ENCODE measurements around the gene GAS6.
A peak's percentile ranks its signal among the peaks of the same experiment; 100 is the strongest.
"Not testable (repeated sequence)": the region's sequence is repeated elsewhere in the genome, so short reads cannot be mapped to it uniquely, and the experiment has no call there.

Gene GAS6

DNA sequence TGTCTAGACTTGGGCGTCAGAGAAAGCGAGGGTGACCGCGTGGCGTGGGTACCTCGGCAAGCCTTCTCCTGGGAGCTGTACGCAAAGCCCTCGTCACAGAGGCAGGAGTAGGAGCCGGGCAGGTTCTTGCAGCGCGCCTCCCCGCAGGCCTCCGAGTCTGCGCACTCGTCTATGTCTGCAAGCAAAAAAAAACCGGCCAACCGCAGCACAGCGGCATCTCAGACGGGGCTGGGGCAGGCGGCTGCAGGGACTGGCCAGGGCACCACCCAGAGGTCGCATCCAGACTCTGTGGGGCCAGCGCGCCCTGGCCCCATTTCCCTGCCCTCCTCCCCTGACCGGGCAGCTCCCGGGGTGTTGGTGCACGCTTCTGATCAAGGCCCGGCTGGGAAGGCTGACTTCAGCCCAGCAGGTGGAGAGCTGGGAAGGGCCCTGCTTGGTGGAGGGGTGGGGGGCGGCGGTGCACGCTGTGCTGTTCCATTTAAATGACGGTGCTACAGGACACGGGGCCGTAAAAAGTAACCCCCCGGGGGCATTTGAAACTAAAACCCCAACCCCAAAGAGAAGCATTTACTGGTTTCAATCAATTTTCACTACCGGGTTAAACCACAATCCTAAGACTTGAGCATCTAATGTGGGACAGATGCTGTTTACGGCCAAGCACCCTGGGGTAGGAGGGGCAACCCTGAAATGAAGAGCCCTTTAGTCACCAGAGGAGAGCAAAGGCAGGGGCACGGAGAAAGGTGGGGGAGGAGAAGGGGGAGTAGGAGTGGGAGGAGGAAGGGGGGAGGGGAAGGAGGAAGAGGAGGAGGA, 28.2 kb downstream of the GAS6 start:
- DNase-seq: peak; percentile 76

DNA sequence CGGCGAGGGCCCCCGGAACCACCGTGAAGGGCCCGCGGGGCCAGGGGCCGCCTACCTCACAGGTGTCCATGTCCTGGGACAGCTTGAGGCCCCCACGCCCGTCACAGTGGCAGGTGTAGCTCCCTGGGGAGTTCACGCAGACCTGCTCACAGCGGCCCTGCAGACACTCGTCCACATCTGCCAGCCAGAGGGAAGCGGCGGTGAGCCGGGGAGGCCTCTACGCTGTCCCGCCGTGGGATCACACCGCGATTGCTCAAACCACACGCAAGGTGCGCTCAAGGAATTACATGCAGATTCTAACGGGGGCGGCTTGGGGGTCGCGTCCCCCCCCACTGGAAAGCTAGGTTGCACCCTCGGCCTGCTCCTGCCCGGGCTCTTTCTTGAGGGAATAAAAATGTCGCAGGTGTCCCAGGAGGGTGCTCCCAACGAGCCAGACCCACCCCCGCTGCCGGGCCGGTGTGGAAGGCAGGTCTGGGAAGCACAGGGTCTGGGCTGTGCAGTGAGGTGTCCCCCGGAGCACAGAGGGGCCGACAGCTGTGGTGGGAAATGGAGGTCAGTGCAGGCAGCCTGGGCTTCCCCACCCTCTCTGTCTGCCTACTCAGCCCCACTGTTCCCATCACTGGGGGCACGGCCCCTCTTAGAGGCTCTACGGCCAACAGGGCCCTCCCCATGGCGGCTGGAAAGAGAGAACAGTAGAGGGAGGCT, 29.2 kb downstream of the GAS6 start:
- DNase-seq: no peak

DNA sequence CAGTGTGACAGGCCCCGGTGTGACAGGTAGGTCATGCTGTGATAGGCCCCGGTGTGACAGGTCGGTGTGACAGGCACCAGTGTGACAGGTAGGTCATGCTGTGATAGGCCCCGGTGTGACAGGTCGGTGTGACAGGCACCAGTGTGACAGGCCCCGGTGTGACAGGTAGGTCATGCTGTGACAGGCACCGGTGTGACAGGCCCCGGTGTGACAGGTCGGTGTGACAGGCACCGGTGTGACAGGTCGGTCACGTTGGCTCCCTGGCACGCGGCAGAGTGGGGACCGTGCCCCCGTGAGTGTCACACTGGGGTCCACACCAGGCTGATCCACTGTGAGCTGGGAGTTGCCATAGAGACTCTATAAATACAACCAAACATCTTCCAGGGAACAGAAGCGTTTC, 29.9 kb downstream of the GAS6 start:
- DNase-seq: not testable (repeated sequence)

DNA sequence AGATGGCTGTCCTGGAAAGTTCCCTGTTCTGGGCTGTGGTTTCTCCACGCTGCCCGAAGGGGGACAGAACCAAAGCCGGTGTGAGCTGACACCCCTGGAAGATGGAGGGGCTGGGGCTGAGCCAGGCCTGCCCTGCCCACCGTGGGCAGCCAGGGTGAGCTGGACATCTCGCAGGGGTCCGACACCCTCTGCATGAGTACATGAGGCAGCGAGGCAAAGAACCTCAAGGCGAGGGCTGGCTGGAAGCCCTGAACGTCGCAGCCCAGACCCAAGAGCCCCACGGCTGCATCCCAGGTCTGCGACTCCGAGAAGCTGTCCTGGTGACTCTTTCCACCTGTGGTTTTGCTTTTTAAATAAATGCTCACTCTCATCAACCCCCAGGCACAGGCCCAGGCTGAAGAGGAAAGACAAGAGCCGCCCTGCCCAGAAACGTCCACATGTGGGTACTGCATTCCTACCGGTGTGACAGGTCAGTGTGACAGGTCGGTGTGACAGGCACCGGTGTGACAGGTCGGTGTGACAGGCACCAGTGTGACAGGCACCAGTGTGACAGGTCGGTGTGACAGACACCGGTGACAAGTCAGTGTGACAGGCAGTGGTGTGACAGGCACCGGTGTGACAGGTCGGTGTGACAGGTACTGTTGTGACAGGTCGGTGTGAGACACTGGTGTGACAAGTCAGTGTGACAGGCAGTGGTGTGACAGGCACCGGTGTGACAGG, 30.6 kb downstream of the GAS6 start:
- no peak for DNase-seq

DNA sequence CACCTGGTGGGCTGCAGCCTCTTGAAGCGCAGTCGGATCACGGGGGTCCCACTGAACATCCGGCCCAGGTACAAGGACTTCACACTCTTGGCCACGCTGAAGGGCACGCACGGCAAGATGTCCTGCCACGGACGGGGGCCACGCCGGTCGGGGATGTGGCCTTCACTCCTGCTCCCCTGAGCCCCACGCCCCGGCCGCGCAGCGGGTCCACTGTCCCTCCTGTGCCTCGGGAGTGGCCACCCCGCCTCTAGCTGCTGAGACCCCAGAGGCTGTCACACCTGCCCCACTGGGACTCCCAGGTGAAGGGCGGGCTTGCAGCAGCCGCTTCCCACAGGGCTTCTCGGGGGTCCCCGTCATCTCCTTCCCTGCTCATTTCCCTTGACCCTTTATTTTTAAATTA, 31.2 kb downstream of the GAS6 start:
- DNase-seq: no peak

DNA sequence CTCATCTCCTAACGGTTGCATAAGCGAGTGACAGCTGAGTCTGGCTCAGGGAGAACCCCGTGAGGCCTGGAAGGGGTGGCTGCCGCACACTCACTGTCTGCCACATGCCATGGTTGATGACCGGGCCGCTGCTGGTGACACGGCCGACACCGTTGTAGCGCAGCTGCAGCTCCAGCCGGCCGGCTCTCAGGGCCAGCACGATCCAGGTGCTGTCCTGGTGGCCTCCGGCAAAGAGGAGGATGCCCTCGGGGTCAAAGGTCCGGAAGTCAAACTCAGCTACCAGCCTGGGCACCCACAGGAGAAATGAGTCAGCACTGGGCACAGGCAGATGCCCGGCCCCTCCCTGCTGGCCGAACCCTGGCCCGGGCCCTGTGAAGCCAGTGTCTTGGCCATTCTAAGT, 31.7 kb downstream of the GAS6 start:
- no peak for DNase-seq

DNA sequence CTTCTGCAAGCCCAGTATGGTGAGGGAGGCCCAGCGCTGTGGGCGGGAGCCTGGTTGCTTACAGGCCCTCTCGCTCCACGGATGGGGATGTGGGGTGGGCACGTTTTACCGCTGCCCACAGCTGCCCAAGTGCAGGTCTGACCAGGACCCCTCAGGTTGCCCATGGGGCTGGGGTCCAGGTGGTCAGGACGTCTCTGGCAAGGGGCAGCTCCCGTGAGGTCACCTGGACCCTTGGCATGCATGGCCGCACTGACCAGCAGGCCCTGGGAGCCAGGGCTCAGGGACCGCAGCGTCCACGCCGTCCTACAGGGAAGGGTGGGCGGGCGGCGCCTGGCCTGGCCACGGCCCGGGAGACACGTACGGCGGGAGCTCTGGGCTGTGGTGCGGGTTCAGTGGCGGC, 32.8 kb downstream of the GAS6 start:
- DNase-seq: no peak

DNA sequence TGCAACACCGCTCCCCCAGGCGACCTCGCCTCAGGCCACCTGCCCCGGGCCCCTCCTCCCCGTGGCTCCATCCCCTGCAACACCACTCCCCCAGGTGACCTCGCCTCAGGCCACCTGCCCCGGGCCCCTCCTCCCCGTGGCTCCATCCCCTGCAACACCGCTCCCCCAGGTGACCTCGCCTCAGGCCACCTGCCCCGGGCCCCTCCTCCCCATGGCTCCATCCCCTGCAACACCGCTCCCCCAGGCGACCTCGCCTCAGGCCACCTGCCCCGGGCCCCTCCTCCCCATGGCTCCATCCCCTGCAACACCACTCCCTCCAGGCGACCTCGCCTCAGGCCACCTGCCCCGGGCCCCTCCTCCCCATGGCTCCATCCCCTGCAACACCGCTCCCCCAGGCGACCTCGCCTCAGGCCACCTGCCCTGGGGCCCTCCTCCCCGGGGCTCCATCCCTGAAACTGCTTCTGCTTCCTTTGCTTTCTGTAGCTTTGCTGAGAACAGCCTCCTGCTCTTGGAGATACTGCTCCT, 33.4 kb downstream of the GAS6 start:
- DNase-seq: not testable (repeated sequence)

DNA sequence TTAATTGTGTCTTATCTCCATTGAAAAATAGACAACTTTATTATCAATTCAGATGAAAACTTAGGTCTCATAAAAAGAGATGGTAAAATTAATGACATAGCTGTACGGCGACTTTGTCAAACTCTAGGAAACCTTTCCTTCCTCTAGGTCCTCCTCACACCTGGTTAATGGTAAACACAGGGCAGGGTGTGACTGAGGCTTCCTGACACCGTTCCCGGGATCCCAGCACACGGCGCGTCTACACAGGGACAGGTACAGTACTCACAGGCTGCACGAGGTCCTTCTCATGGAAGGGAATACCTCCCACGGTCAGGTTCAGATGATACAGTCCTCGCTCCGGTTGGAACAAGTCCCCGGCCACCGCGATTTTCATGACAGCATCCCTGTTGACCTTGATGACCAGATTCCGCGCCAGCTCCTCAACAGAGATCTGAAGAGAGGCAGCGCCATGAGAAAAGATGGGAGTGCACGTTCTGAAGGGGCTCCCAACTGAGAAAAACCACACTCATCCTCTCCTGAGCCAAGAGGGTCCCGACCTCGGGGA, 35.5 kb downstream of the GAS6 start:
- DNase-seq: no peak

DNA sequence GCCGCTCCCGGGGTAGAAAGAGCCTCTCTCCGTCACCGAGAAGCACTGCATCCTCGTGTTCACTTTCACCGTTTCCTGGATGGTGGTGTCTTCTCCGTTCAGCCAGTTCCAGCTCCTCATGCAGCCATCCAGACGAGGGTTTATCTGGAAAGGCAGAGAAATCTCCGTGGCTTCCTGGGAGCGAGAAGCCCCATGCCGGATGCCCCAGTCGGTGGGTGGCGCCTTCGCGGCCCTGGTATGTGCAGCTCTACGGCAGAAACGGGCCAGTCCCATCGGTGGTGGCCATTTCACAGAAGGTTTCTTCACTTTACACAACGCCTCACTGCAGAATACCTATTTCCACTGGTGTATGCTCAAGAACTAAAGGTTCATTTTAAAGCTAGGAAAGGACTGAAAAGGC, 36.9 kb downstream of the GAS6 start:
- no peak for DNase-seq

DNA sequence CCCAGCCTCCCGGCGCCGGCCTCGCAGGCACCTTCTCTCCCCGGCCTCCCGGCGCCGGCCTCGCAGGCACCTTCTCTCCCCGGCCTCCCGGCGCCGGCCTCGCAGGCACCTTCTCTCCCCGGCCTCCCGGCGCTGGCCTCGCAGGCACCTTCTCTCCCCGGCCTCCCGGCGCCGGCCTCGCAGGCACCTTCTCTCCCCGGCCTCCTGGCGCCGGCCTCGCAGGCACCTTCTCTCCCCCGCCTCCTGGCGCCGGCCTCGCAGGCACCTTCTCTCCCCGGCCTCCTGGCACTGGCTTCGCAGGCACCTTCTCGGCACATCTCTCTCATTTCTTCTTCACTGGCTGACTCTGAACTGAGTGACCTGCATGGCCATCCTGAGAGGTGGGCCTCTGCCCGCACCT, 37.4 kb downstream of the GAS6 start:
- not testable (repeated sequence) for DNase-seq

DNA sequence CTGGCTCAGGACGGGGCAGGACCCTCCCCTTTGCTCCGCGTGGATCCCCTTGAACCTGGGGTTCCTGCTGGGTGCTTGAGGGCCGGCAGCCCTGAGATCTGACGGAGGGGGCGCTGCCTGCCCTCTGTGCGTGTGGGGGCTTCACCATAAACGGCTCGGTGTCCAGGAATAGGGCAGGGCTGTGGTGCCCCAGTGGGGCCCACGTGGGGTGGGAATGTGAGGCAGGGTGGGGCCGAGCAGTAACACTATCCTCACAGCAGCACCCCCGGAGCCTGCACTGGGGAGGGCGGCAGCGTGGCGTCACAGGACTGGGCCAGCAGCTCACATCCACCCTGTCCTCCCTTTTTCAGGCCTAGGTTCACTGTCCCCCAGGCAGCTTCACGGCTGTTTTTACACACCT, 38.0 kb downstream of the GAS6 start:
- DNase-seq: no peak

DNA sequence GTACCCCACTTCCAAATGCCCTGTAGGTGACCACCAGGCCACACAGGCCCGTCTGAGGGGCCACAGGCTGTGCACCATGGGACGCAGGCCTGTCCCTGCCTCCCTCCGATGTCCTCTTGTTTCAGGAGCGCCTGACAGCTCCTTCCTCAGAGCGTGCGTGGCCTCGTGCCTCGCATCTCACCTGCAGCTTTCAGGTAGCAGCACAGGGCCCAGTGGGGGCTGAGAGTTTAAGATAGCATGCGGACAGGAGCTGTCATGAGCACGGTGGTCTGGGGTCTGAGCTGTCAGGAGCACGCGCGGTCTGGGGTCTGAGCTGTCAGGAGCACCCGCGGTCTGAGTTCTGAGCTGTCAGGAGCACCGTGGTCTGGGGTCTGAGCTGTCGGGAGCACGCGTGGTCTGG, 40.1 kb downstream of the GAS6 start:
- no peak for DNase-seq

DNA sequence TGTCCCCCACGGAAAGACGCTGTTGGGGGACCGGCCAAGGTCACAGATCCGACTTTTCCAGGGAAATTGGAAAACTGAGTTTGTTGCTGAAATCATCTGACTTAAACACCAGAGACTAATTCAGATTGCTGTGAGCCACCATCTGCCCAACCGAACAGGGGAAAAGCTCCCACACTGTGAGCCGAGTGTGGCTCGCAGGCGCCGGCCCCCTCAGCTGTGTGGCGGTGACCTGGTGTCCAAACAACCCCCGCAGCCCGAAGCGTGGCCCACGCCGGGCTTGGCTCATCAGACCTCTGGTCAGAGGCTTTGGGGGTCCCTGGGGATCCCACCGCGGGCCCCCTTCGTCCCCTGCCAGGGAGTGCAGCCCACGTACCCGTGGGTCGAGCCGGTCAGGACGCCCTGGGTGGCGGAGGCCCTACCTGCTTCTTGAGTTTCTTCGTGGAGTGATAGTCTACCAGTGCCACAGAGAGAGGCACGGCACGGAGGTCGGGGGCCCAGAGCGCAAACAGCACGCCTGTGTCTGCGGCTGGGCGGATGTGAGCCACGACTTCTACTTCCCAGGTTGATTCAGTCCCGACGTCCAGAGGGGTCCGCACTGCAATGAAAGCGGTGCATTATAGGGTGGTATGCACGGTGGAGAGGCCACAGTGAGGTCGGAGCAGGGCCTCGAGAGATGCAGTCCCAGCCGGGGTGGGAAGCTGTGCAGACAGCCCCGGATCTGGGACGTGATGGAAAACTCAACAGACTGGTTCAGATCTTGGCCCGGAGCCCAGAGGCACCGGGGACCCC, 40.7 kb downstream of the GAS6 start:
- DNase-seq: no peak

DNA sequence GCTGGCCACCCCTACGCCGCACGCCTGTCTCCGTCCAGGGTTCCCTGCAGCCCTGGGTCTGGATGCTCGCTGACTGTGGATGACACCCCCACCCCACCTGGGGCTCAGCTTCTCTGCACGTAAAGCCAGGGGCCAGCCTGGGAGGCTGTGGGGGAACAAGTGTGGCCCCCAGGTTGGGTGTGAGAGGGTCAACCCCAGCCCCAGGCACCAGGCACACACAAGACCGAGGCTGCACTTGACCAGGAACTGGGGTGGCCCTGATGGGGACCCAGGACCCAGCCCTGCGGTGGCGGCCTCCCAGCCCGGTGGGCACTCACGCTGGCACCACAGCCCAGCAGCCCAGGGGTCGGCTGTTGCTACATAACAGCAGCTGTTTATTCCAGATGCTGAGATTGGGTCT, 41.6 kb downstream of the GAS6 start:
- no peak for DNase-seq

DNA sequence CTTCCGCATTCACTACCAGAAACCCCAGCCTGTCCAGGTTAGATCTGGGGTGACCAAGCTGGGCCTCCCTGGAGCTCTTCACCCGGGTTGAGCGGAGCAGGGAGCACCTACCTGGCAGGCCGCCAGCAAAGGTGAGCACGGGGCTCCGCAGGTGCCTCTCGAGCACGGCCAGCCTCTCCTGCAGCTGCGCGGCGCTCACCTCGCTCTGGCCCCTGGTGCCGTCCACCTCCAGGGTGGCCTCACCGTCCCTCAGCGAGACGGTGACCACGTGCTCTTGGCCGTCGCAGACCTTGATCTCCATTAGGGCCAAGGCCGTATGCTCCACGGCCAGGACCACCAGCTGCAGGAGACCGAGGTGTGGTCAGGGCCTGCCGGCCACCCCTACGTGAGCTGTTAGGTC, 42.0 kb downstream of the GAS6 start:
- no peak for DNase-seq

DNA sequence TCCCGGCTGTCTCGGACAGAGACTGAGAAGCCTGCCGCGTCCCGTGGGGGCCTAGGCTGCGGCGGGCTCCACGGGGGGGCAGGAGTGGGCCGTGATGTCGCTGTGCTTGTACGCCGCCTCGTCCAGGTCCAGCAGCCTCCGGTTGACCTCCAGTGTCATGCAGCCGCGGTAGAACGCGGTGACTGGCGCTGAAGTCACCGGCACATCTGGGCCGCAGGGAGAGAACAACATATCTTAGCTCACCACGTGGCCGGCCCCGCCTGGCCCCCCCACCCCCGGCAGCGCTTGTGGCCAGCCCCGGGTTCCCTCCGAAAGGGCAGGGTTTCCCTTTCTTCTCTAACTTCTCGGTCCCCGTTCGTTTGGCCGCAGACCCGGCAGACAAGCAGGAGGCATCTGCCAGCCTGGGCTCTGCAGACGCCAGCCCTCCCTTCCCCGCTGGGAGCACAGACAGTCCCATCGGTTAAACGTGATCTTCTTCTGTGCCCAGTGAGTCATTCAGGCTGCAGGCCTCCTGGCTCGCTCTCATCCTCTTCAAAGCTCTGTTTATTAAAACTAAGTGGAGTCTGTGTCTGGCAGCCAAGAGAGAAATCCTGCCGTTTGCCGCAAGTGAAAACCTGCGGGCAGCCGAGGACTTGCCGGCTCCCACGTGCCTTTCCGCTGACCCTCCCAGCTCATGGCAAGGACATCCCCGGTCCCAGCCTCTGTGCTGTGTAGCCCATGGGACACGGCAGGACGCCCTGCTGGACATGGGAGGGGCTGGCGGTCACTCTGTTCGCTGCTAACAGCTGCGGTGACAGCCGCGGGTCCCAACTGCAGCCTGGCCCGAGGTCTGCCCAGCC, 42.8 kb downstream of the GAS6 start:
- DNase-seq: peak; percentile 89

DNA sequence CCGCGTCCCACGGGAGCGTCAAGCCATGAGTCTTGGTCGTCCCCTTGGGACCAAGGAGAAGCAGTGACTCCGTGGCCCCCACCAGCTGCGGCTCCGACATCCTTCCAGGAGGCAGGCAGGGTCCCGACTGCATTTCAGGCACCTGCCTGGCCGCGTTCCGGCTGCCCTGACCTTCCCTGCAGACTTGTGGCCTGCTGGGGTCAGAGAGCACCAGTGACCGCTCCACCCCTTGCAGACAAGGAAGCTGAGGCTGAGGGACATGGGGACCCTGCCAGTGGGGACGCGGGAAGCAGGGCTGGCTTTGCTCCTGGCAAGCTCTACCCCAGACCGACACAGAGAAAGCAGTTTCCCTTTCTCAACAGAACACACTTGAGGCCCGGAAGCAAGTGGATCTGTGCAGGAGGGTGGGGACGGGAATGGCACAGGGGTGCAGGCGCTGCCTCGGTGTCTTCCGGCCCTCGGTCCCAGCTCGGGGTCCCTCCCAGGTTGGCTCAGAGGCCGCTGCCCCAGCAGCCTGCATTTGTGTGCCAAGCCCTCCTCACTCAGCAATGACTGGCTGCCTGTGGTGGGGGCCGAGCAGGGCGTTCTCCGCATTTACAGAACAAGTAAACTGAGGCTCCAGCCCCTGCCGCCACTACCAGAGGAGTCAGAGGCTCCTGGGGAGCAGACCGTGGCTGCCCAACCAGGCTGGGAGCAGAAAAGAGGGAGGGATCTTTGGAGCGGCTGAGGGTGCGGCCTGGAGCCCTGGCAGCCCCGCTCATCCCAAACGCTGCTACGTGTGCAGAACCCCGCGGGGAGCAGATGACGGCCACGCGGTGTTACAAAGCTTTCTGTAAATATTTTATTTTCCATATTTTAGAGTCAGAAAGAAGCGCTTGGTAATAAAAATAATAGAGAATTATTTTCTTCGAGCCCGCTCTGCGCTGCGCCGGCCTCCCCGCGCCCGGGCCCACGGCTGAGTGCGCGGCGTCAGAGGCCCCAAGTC, 43.9 kb downstream of the GAS6 start:
- DNase-seq: no peak

DNA sequence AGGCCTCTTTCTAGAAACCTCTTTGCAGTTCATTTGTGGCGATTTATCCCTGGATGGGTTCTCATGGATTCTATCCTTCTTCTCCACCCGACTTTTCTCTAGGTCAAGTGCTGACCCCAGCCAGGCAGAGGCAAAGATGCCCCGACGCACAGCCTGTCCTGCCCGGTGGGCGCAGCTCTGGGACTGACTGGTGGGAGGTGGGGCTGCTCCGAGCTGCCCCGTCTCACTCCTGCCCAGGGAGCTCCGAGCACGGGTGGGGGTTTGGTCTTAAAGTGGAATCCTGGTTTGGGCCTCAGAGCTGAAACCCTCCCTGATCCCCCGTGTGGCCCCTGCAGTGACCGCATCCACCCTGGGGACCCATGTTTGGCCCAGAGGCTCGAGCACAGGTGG, 44.5 kb downstream of the GAS6 start:
- DNase-seq: no peak

DNA sequence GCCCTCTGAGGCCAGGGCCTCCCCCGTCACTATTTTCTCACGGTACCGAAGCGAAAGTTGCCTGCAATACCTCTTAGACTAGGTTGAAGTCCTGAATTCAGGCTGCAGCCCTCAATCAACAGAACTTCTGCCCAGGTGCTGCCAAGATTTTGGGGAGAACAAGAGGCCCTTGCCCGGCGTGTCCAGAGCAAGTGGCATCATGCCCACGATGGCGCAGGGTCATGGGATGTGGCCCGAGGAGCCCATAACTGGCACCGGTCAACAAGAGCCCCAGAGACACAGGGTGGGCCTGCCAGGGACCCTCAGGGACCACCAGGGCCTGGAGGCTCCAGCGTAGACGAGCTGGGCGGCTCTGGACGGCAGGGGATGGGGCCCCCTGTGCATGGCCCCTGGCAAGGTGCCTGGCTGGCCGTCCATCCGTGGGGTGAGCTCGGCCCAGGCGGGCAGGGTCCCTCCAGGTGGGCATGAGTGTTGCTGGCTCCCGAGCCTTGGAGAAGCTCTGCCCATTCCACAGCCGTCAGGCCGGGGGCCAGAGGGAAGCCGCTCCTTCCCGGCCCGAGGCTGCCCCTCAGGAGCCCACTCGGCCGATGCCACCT, 45.1 kb downstream of the GAS6 start:
- DNase-seq: no peak

Data from T1000 (cell line).